Activated T-cell treated with anti-CD3 and anti-CD28 coated beads for 24 hours (primary cell): Measurements from ENCODE around the gene PHF13.
"Not testable (repeated sequence)": the region's sequence is repeated elsewhere in the genome, so short reads cannot be mapped to it uniquely, and the experiment has no call there.

Source experiments
- DNase-seq: peaks from one replicate; pipeline ENCODE4 v3.0.0-alpha.2; 2020; ENCODE audit warnings: low read depth

The PHF13 gene

GRCh38 chr1:6631058-6631457 is 17.5 kb downstream of the PHF13 start:
- no peak for DNase-seq

GRCh38 chr1:6632588-6633514 is 19.3 kb downstream of the PHF13 start:
- no peak for DNase-seq

- DNase-seq = no peak
Measured at GRCh38 chr1:6634371-6635052, 21.0 kb downstream of the PHF13 start.

- no peak for DNase-seq
Measured at GRCh38 chr1:6635161-6635909, 21.8 kb downstream of the PHF13 start.

GRCh38 chr1:6635910-6636760 is 22.6 kb downstream of the PHF13 start:
- no peak for DNase-seq

- DNase-seq = not testable (repeated sequence)
Measured at GRCh38 chr1:6636778-6637177, 23.2 kb downstream of the PHF13 start.

- DNase-seq = no peak
Measured at GRCh38 chr1:6637770-6638169, 24.2 kb downstream of the PHF13 start.

GRCh38 chr1:6638226-6638625 is 24.7 kb downstream of the PHF13 start:
- no peak for DNase-seq

- not testable (repeated sequence) for DNase-seq
Measured at GRCh38 chr1:6640867-6641266, 27.3 kb downstream of the PHF13 start.

- no peak for DNase-seq
Measured at GRCh38 chr1:6645018-6645417, 31.5 kb downstream of the PHF13 start.

GRCh38 chr1:6646499-6647148 is 33.1 kb downstream of the PHF13 start:
- no peak for DNase-seq

GRCh38 chr1:6648556-6648955 is 35.0 kb downstream of the PHF13 start:
- DNase-seq = no peak

GRCh38 chr1:6651909-6652308 is 38.4 kb downstream of the PHF13 start:
- DNase-seq = no peak

- DNase-seq = no peak
Measured at GRCh38 chr1:6652986-6653385, 39.5 kb downstream of the PHF13 start.

GRCh38 chr1:6653436-6654290 is 40.1 kb downstream of the PHF13 start:
- no peak for DNase-seq

GRCh38 chr1:6657138-6657537 is 43.6 kb downstream of the PHF13 start:
- DNase-seq = no peak

GRCh38 chr1:6658359-6659060 is 45.0 kb downstream of the PHF13 start:
- DNase-seq = no peak

- no peak for DNase-seq
Measured at GRCh38 chr1:6660415-6661049, 47.0 kb downstream of the PHF13 start.

- not testable (repeated sequence) for DNase-seq
Measured at GRCh38 chr1:6662468-6662867, 48.9 kb downstream of the PHF13 start.
